Epithelial cell of esophagus (primary cell): ENCODE measurements around the gene UBXN11.

Experiments used
- DNase-seq: peaks from one replicate; pipeline ENCODE4 v3.0.0; 2010; ENCODE audit warnings: low read depth
- H3K4me3 ChIP-seq: 2 replicates; pipeline ENCODE4 v1.5.1; 2011; ENCODE audit warnings: mild to moderate bottlenecking, low read length, control low read depth
- CTCF ChIP-seq: IDR thresholded peaks from 2 replicates; pipeline ENCODE4 v1.5.1; 2011; ENCODE audit warnings: low read depth, mild to moderate bottlenecking, low read length, control low read depth, inconsistent platforms; ENCODE audit not compliant: insufficient read depth; ENCODE audit errors: missing control alignments

Gene UBXN11

GRCh38 chr1:26233903-26234643, 72.4 kb downstream of the UBXN11 start, which contains the start of gene CEP85:
Gene CEP85, plus strand, starts transcription at chr1:26234200. Its CDS starts 5,584 bp downstream, at chr1:26239784.
- peak; percentile 99 for DNase-seq
- TF ChIP-seq CTCF: peak; percentile 91
- peak within 1 kb of the TSS; percentile 93 for H3K4me3 ChIP-seq
